ENCODE measurements around the gene ZRSR2. TPM values are rescaled to one million over a fixed set of nuclear protein-coding genes. Genes with fewer than 3 reads are reported as not detected.
A peak's percentile ranks its signal among the peaks of the same experiment; 100 is the strongest.

Gene ZRSR2
- total and polyA plus RNA-seq, 10 of the 15 experiments (the other 5 are each of a cell fraction or from before 2014, with no cell fraction given): 8.8 to 34.1 (median 15.6) TPM

DNA sequence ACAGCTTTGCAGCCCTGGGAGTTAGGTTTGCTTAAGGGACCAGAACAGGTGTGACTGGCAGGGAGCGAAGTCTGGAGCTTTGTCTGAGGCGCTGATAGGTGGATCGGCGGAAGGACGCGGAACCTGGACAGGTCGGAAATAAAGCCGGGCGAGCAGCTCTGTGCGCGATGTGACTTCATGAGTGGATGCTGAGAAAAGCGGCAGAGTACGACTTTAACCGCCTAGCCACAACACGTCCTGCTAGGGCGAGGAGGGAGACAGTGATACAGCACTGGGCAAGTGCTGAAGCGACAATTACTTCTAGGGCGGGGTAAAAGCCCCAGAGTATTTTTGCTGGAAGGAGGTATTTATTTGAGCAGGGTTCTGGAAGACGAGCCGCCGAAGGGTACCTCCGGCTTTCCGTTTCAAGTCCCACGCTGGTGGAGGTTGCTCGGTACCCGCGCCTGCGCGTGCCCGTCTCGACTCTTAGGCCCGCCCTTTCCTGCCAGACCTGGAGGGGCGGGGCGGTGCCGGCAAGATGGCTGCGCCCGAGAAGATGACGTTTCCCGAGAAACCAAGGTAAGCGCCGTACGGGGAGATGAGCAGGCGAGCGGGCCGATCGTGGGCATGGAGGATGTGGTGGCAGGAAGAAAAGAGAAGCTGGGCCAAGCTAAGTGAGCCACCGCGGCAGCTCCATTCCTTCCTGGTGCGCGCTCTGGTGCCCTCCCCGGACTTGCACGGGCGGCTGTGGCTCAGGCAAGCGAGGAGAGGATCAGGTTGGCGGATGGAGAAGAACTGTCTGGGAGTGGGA is at the start of gene ZRSR2 (continued):
- TF ChIP-seq, protein P1, sequence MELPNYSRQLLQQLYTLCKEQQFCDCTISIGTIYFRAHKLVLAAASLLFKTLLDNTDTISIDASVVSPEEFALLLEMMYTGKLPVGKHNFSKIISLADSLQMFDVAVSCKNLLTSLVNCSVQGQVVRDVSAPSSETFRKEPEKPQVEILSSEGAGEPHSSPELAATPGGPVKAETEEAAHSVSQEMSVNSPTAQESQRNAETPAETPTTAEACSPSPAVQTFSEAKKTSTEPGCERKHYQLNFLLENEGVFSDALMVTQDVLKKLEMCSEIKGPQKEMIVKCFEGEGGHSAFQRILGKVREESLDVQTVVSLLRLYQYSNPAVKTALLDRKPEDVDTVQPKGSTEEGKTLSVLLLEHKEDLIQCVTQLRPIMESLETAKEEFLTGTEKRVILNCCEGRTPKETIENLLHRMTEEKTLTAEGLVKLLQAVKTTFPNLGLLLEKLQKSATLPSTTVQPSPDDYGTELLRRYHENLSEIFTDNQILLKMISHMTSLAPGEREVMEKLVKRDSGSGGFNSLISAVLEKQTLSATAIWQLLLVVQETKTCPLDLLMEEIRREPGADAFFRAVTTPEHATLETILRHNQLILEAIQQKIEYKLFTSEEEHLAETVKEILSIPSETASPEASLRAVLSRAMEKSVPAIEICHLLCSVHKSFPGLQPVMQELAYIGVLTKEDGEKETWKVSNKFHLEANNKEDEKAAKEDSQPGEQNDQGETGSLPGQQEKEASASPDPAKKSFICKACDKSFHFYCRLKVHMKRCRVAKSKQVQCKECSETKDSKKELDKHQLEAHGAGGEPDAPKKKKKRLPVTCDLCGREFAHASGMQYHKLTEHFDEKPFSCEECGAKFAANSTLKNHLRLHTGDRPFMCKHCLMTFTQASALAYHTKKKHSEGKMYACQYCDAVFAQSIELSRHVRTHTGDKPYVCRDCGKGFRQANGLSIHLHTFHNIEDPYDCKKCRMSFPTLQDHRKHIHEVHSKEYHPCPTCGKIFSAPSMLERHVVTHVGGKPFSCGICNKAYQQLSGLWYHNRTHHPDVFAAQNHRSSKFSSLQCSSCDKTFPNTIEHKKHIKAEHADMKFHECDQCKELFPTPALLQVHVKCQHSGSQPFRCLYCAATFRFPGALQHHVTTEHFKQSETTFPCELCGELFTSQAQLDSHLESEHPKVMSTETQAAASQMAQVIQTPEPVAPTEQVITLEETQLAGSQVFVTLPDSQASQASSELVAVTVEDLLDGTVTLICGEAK (IDR thresholded peaks at IDR 0.05; ENCODE audit: borderline replicate concordance): peak; percentile 16; the same call in 1 of the 2 replicates

DNA sequence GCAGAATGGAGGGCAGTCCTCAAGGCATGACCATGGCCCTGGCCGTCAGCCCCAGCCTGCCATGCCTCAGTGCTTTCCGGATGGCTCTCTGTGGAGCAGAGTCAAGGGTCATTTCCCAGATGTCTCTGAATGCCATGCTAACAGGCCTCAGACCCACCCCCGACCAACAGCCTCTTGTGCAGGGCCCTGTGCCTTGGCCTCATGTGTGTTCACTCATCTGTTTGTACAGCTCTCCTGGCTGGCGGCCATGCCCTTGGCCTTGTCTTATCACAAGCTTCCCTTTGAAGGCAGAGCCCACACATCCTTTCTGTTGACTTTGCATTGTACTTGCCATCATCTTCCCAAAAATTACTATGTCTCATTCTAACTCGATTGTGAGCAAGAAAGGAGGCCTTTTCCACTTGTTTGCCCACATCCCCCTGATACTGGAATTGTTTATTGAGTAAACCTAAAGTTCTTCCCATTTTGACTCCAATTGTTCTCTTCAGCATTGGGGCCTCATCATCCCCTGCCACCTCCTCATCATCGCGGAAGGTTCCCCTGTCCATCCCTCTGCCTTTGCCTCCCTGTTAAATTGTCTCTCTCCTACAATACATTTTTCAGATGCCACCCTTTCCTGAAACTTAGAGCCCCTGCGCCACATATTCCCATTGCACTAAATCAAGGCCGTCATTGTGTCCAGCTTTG is 46.0 kb upstream of the ZRSR2 start:
- Histone ChIP-seq H3K4me1 (ENCODE audit: control insufficient read depth, insufficient read depth, low read length) (no peaks in the 10 kb centered on the region), H3K36me3 (ENCODE audit: control insufficient read depth in 2 of 2, insufficient read depth in 2 of 2, low read length in 1 of 2) (no peaks in the 10 kb centered on the region), H3K27ac (ENCODE audit: control insufficient read depth, insufficient read depth) (no peak overlapping the region), H4K20me1 (ENCODE audit: control insufficient read depth, insufficient read depth) (no peaks in the 10 kb centered on the region), H2AFZ (ENCODE audit: control insufficient read depth, low read depth, low read length) (no peak overlapping the region), H3K4me2 (ENCODE audit: control insufficient read depth, insufficient read depth) (no peak overlapping the region), H3K9me3 (replicated peaks; ENCODE audit: control insufficient read depth, insufficient read depth, low read length) (no peaks in the 10 kb centered on the region), H3K4me3 (no peak overlapping the region), H3K79me2 (ENCODE audit: control insufficient read depth, insufficient read depth, low read length) (no peaks in the 10 kb centered on the region), H3K27me3 (replicated peaks in 1 of 2; ENCODE audit: control insufficient read depth in 2 of 2, insufficient read depth in 2 of 2, low read length in 1 of 2) (no peaks in the 10 kb centered on the region), H3K9ac (ENCODE audit: control insufficient read depth, insufficient read depth, low read length) (no peak overlapping the region)
- POLR2A ChIA-PET: interaction anchor here (0.6 kb wide), 1 partner anchor 69 kb away, joined by 7 read pairs; no protein-coding TSS in a partner anchor
- in situ Hi-C loops (cut with MboI) (no loop called here), intact Hi-C loops (cut with micrococcal nuclease; ENCODE audit: unreplicated experiment) (no loop called here)
- TF ChIP-seq NFYA (IDR thresholded peaks at IDR 0.05; ENCODE audit: borderline replicate concordance, low read depth, low read length) (no peak), SMC3 (IDR thresholded peaks at IDR 0.05; ENCODE audit: borderline replicate concordance, low read length) (no peak), BACH1 (IDR thresholded peaks at IDR 0.05; ENCODE audit: borderline replicate concordance) (no peak), FOXK2 (IDR thresholded peaks at IDR 0.05) (no peak), ZNF207 (IDR thresholded peaks at IDR 0.05; ENCODE audit: borderline replicate concordance) (no peak), ZNF622 (IDR thresholded peaks at IDR 0.05) (no peak), NR2F1 (conservative IDR thresholded peaks at IDR 0.05) (no peak)
- TF ChIP-seq, protein P2, sequence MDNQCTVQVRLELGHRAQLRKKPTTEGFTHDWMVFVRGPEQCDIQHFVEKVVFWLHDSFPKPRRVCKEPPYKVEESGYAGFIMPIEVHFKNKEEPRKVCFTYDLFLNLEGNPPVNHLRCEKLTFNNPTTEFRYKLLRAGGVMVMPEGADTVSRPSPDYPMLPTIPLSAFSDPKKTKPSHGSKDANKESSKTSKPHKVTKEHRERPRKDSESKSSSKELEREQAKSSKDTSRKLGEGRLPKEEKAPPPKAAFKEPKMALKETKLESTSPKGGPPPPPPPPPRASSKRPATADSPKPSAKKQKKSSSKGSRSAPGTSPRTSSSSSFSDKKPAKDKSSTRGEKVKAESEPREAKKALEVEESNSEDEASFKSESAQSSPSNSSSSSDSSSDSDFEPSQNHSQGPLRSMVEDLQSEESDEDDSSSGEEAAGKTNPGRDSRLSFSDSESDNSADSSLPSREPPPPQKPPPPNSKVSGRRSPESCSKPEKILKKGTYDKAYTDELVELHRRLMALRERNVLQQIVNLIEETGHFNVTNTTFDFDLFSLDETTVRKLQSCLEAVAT (IDR thresholded peaks at IDR 0.05): no peak
- TF ChIP-seq, protein P3, sequence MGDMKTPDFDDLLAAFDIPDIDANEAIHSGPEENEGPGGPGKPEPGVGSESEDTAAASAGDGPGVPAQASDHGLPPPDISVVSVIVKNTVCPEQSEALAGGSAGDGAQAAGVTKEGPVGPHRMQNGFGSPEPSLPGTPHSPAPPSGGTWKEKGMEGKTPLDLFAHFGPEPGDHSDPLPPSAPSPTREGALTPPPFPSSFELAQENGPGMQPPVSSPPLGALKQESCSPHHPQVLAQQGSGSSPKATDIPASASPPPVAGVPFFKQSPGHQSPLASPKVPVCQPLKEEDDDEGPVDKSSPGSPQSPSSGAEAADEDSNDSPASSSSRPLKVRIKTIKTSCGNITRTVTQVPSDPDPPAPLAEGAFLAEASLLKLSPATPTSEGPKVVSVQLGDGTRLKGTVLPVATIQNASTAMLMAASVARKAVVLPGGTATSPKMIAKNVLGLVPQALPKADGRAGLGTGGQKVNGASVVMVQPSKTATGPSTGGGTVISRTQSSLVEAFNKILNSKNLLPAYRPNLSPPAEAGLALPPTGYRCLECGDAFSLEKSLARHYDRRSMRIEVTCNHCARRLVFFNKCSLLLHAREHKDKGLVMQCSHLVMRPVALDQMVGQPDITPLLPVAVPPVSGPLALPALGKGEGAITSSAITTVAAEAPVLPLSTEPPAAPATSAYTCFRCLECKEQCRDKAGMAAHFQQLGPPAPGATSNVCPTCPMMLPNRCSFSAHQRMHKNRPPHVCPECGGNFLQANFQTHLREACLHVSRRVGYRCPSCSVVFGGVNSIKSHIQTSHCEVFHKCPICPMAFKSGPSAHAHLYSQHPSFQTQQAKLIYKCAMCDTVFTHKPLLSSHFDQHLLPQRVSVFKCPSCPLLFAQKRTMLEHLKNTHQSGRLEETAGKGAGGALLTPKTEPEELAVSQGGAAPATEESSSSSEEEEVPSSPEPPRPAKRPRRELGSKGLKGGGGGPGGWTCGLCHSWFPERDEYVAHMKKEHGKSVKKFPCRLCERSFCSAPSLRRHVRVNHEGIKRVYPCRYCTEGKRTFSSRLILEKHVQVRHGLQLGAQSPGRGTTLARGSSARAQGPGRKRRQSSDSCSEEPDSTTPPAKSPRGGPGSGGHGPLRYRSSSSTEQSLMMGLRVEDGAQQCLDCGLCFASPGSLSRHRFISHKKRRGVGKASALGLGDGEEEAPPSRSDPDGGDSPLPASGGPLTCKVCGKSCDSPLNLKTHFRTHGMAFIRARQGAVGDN (IDR thresholded peaks at IDR 0.05): no peak
- RAD21 ChIA-PET (ENCODE audit: unreplicated experiment): no interaction called here
- DNase-seq (ENCODE audit: low read depth, low spot score): no peak
- SMC1A ChIA-PET (ENCODE audit: uncharacterized antibody, unreplicated experiment): no interaction called here
- no peak for ATAC-seq
- CTCF ChIA-PET: no interaction called here
- BruUV-seq (replicated peaks): no TSS peak
- no peak for FAIRE-seq
- 75% methylated on average over 9 of the region's 9 CpGs for WGBS (ENCODE audit: insufficient coverage, insufficient replicate concordance, low lambda C conversion rate, missing lambda C conversion rate)
